GM19467 (cell line): ENCODE measurements around the gene CHST12.

ENCODE experiments used
- ATAC-seq: cut with Tn5 transposase; IDR thresholded peaks from one replicate; pipeline ENCODE4 v1.9.1; 2021; ENCODE audit warnings: mild to moderate bottlenecking, moderate library complexity; ENCODE audit not compliant: unreplicated experiment

CHST12 gene

GRCh38 chr7:2433713-2434550 lies 30.5 kb downstream of the CHST12 start:
- ATAC-seq: no peak

- ATAC-seq: no peak
Observed at GRCh38 chr7:2435146-2435545, 31.7 kb downstream of the CHST12 start.

- ATAC-seq: no peak
Observed at GRCh38 chr7:2436341-2437104, 33.1 kb downstream of the CHST12 start.

GRCh38 chr7:2437136-2437535 lies 33.7 kb downstream of the CHST12 start:
- no peak for ATAC-seq

- no peak for ATAC-seq
Observed at GRCh38 chr7:2437537-2438148, 34.2 kb downstream of the CHST12 start.

- no peak for ATAC-seq
Observed at GRCh38 chr7:2438186-2438585, 34.8 kb downstream of the CHST12 start.

- no peak for ATAC-seq
Observed at GRCh38 chr7:2438775-2439174, 35.4 kb downstream of the CHST12 start.

GRCh38 chr7:2440608-2441245 lies 37.3 kb downstream of the CHST12 start:
- no peak for ATAC-seq

- no peak for ATAC-seq
Observed at GRCh38 chr7:2441430-2442058, 38.1 kb downstream of the CHST12 start.

- no peak for ATAC-seq
Observed at GRCh38 chr7:2443491-2443890, 40.1 kb downstream of the CHST12 start.

GRCh38 chr7:2444476-2444875 lies 41.1 kb downstream of the CHST12 start:
- no peak for ATAC-seq

- no peak for ATAC-seq
Observed at GRCh38 chr7:2445047-2445446, 41.6 kb downstream of the CHST12 start.

GRCh38 chr7:2445898-2446555 lies 42.6 kb downstream of the CHST12 start:
- ATAC-seq: no peak

- ATAC-seq: no peak
Observed at GRCh38 chr7:2446676-2447075, 43.3 kb downstream of the CHST12 start.

GRCh38 chr7:2450198-2451107 lies 47.0 kb downstream of the CHST12 start:
- ATAC-seq: no peak

- peak; percentile 74 for ATAC-seq
Observed at GRCh38 chr7:2451171-2452073, 48.0 kb downstream of the CHST12 start.

- ATAC-seq: peak; percentile 14
Observed at GRCh38 chr7:2452074-2452507, 48.7 kb downstream of the CHST12 start.

- no peak for ATAC-seq
Observed at GRCh38 chr7:2452643-2453270, 49.3 kb downstream of the CHST12 start.
